Right lobe of liver (tissue), 6 donors: ENCODE data around the gene DDX1. TPM values are rescaled to one million over a fixed set of nuclear protein-coding genes. Genes with fewer than 3 reads are reported as not detected.
A peak's percentile ranks its signal among the peaks of the same experiment; 100 is the strongest.

Source experiments
- ATAC-seq, 4 donors: fragments of 200-7000 bp; cut with Tn5 transposase; one replicate each; pipeline ENCODE4 v1.9.1; 2020; ENCODE audit warnings: mild to moderate bottlenecking in 4 of 4, moderate library complexity in 4 of 4
- DNase-seq, 3 donors: peaks; one replicate each; pipeline ENCODE4 v3.0.0-alpha.2; 2020
- H3K27ac ChIP-seq, 3 donors: fragments of 200-600 bp; one replicate each; pipeline ENCODE4 v1.8.0; 2022
- H3K27me3 ChIP-seq, 2 donors: fragments of 200-600 bp; one replicate each; pipeline ENCODE4 v1.8.0; 2022
- H3K36me3 ChIP-seq, 4 donors: fragments of 200-600 bp; sonication (generic) in 1 of 4; one replicate each; pipeline versions ENCODE4 v1.5.1 to v1.8.0; 2017 to 2022; ENCODE audit warnings: control low read depth in 1 of 4
- H3K4me1 ChIP-seq, 4 donors: fragments of 200-600 bp; sonication (generic) in 1 of 4; one replicate each; pipeline versions ENCODE4 v1.5.1 to v1.8.0; 2017 to 2022; ENCODE audit warnings: control low read depth in 1 of 4
- H3K4me3 ChIP-seq, 3 donors: fragments of 200-600 bp; one replicate each; pipeline ENCODE4 v1.8.0; 2022
- H3K9me3 ChIP-seq, 4 donors: fragments of 200-600 bp; sonication (generic) in 1 of 4; one replicate each; pipeline versions ENCODE4 v1.5.1 to v1.8.0; 2017 to 2022; ENCODE audit warnings: control low read depth in 1 of 4
- POLR2A ChIP-seq: fragments of 450-650 bp; IDR thresholded peaks from one replicate; pipeline ENCODE4 v1.6.1; 2017; ENCODE audit warnings: antibody characterized with exemption, mild to moderate bottlenecking
- WGBS: methylation state at CpG from one replicate; pipeline ENCODE4 v1.1.6; 2018; ENCODE audit warnings: low coverage, low lambda C conversion rate; ENCODE audit not compliant: insufficient coverage; ENCODE audit errors: missing lambda C conversion rate; 5-methylcytosine and 5-hydroxymethylcytosine counted together
- intact Hi-C, 2 donors: fragments of 100-400 bp; cut with DNase I; formaldehyde crosslinking; loops; one replicate each; pipeline versions ENCODE4 v1.11.2 to v1.14.1; 2022
- total RNA-seq, 6 experiments: library from RNA; depleted of rRNA in 2 of 6; stranded (reverse); fragments of >200 nt in 2 of 6; fragmentation: NEBNext Ultra II Directional in 3 of 6; extraction: Animal tissue kit (Norgen Biotek cat#: 25700) in 3 of 6; gene quantifications; one replicate each; pipeline versions ENCODE4 v1.1.0 to v1.2.4, GENCODE V29; 2016 to 2023
- TF ChIP-seq, protein P1 (sequence below), 4 donors: fragments of 200-600 bp in 3 of 4; fragments of 450-650 bp in 1 of 4; IDR thresholded peaks; one replicate each; pipeline versions ENCODE4 v1.5.1 to v1.8.0; 2016 to 2022; ENCODE audit warnings: antibody characterized with exemption in 4 of 4, mild to moderate bottlenecking in 2 of 4
- donor health status: DM: no; HTN: yes; CAD: no.
- donor health status: DM: no; HTN: no; CAD: no.
- donor health status: DM: no; HTN: no; CAD: no.
- donor health status: DM: no; HTN: yes; CAD: no.
- donor health status: DM: no; HTN: yes; CAD: no.

The DDX1 gene
- total RNA-seq, 6 experiments from 2014 or later = 29.7 to 43.5 (median 37.6) TPM

DNA sequence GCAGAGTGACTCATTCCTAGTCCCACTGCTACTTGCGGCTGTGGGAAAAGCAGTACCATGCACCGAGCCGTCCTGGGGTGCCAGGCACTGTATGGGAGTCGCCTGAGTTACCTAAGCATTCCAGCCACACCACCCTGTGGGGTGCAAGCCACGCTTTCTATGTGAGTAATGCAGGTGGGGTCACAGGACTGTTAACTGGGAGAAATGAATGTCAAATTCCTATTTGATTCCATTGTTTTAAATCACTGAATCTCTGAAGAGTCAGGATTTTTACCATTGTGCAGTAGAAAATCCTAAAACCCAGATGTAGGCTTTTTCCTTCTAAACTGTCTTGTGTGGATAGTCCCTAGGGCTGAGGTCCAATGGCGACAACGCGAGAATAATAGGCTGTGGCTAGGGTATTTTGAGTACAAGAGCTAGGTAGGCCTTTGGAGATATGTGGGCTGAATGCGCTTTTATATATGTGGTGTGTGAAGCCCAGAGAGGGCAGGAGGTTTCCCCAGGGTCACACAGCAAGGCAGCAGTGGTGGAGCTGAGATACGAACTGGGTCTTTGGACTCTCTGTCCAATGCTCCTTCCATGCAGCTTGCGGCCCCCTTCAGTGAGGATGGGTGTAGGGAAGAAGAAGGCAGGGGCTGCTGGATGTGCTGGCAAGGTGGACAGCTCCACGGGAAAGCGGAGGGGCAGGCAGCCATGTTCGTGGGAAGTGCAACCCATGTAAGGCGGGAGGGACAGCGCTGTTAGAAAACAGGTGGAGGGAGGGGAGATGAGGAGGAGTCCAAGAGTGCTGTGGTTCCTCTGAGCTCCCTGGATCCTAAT lies 83.2 kb downstream of the DDX1 start:
- ATAC-seq = peak in 2 of 4 donors; percentile 12 to 45
- intact Hi-C loops = no loop called here
- TF ChIP-seq, protein P1, sequence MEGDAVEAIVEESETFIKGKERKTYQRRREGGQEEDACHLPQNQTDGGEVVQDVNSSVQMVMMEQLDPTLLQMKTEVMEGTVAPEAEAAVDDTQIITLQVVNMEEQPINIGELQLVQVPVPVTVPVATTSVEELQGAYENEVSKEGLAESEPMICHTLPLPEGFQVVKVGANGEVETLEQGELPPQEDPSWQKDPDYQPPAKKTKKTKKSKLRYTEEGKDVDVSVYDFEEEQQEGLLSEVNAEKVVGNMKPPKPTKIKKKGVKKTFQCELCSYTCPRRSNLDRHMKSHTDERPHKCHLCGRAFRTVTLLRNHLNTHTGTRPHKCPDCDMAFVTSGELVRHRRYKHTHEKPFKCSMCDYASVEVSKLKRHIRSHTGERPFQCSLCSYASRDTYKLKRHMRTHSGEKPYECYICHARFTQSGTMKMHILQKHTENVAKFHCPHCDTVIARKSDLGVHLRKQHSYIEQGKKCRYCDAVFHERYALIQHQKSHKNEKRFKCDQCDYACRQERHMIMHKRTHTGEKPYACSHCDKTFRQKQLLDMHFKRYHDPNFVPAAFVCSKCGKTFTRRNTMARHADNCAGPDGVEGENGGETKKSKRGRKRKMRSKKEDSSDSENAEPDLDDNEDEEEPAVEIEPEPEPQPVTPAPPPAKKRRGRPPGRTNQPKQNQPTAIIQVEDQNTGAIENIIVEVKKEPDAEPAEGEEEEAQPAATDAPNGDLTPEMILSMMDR (IDR thresholded peaks at IDR 0.05) = no peak
- TF ChIP-seq POLR2A = no peak
- Histone ChIP-seq H3K27me3 (no peaks in the 10 kb centered on the region), H3K27ac (no peak overlapping the region), H3K9me3 (no peaks in the 10 kb centered on the region), H3K4me3 (no peak overlapping the region), H3K36me3 (no peaks in the 10 kb centered on the region), H3K4me1 (peaks cover 0 to 7% (median 0%) of the 10 kb centered on the region in 4 donors)
- DNase-seq = no peak
- WGBS = 91% methylated on average over 11 of the region's 16 CpGs

GRCh38 chr2:15675456-15676195 lies 84.0 kb downstream of the DDX1 start:
- Histone ChIP-seq H3K4me3 (no peak overlapping the region), H3K27me3 (no peaks in the 10 kb centered on the region), H3K27ac (no peak overlapping the region), H3K4me1 (peaks cover 0 to 7% (median 0%) of the 10 kb centered on the region in 4 donors), H3K9me3 (no peaks in the 10 kb centered on the region), H3K36me3 (no peaks in the 10 kb centered on the region)
- ATAC-seq (no peak), DNase-seq (no peak)
- intact Hi-C loops = no loop called here
- 66% methylated on average over 3 of the region's 10 CpGs for WGBS
- no peak for TF ChIP-seq POLR2A
- TF ChIP-seq, protein P1 (IDR thresholded peaks at IDR 0.05) = no peak

DNA sequence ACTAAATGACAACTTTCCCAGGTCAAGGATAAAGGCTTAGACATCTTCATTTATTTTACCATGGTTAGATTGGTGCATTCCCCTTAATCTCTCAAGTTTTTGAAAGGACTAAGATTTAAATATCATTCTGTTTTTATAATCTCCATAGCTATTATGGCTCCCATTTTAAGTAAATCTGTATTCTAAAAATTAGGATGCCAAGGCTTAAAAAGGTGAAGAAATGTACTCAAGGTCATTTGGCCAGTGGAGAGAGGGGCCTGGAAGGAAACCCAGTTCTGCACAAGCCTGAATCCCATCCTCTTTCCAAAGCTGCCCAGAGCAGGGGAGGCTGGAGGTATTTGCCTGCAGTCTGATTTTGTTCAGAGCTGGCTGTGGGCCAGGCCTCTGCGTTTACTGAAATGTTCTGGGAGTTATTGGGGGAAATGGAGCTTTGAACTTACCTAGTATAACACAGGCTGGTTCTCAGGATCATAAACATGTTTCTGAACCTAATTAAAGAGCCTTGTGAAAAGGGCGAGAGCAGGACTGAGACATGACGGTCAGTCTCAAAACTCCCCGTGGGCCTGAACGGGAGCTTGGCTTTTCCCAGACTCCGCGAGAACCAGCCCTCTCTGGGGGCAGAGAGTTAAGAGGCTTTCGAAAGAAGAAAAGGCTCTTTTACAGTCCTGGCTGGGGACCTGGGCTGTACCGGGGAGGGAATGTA lies 85.6 kb downstream of the DDX1 start:
- WGBS = 54% methylated on average over 9 of the region's 9 CpGs
- no peak for TF ChIP-seq POLR2A
- TF ChIP-seq, protein P1 (IDR thresholded peaks at IDR 0.05) = no peak
- Histone ChIP-seq H3K27me3 (no peaks in the 10 kb centered on the region), H3K9me3 (no peaks in the 10 kb centered on the region), H3K4me3 (no peak overlapping the region), H3K4me1 (peaks cover 0 to 7% (median 0%) of the 10 kb centered on the region in 4 donors), H3K36me3 (no peaks in the 10 kb centered on the region), H3K27ac (no peak overlapping the region)
- ATAC-seq (no peak), DNase-seq (no peak)
- intact Hi-C loops = no loop called here

DNA sequence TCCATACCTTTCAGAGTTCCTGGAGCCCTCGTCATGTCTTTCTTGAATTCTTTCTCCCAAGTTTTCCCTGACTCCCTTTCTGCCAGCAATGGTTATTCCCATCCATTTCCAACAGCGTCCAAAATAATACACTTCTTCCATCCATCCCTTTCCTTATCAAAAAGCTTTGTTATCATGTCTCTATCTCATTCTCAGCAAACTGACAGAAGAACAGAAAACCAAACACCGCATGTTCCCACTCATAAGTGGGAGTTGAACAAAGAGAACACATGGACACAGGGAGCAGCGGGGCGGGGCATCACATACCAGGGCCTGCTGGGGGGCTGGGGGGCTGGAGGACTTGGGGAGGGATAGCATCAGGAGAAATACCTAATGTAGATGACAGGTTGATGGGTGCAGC lies 86.7 kb downstream of the DDX1 start:
- no peaks in the 10 kb centered on the region for H3K36me3 ChIP-seq
- no peak overlapping the region for H3K4me3 ChIP-seq
- 78% methylated on average over 5 of the region's 5 CpGs for WGBS
- no peak for TF ChIP-seq POLR2A
- TF ChIP-seq, protein P1 (IDR thresholded peaks at IDR 0.05) = no peak
- H3K4me1 ChIP-seq = peaks cover 0 to 7% (median 0%) of the 10 kb centered on the region in 4 donors
- intact Hi-C loops = no loop called here
- no peak overlapping the region for H3K27ac ChIP-seq
- no peaks in the 10 kb centered on the region for H3K27me3 ChIP-seq
- ATAC-seq (no peak), DNase-seq (no peak)
- H3K9me3 ChIP-seq = no peaks in the 10 kb centered on the region
